Thyroid gland (tissue), 4 donors: ENCODE data around the gene DDX51. TPM values are rescaled to one million over a fixed set of nuclear protein-coding genes. Genes with fewer than 3 reads are reported as not detected.

ENCODE experiments used
- DNase-seq, 2 donors: peaks; one replicate each; pipeline ENCODE4 v3.0.0-alpha.2; 2019
- H3K27ac ChIP-seq, 3 donors: fragments of 200-600 bp; sonication (generic); 1 replicate in 2 of 3; 2 replicates in 1 of 3; pipeline ENCODE4 v1.5.1; 2016 to 2019; ENCODE audit warnings: mild to moderate bottlenecking in 1 of 3, moderate library complexity in 1 of 3
- H3K27me3 ChIP-seq: fragments of 200-600 bp; sonication (generic); one replicate; pipeline ENCODE4 v1.5.1; 2019
- H3K36me3 ChIP-seq, 2 donors: fragments of 200-600 bp; sonication (generic); one replicate each; pipeline ENCODE4 v1.5.1; 2016 to 2019
- H3K4me1 ChIP-seq, 2 donors: fragments of 200-600 bp; sonication (generic); one replicate each; pipeline ENCODE4 v1.5.1; 2017 to 2019
- H3K4me3 ChIP-seq, 3 donors: fragments of 200-600 bp; sonication (generic); replicated peaks in 1 of 3; 1 replicate in 2 of 3; 2 replicates in 1 of 3; pipeline ENCODE4 v1.5.1; 2016; ENCODE audit warnings: mild to moderate bottlenecking in 1 of 3
- H3K9me3 ChIP-seq: fragments of 200-600 bp; sonication (generic); one replicate; pipeline ENCODE4 v1.5.1; 2017
- CTCF ChIP-seq, 6 experiments: fragments of 200-600 bp in 3 of 6; fragments of 450-650 bp in 3 of 6; sonication (generic) in 3 of 6; IDR thresholded peaks; one replicate each; pipeline ENCODE4 v1.5.1; 2016 to 2019; ENCODE audit warnings: antibody characterized with exemption in 6 of 6, mild to moderate bottlenecking in 2 of 6, inconsistent platforms in 1 of 6, moderate library complexity in 1 of 6
- POLR2A ChIP-seq, 2 donors: fragments of 450-650 bp; IDR thresholded peaks; one replicate each; pipeline ENCODE4 v1.6.1; 2017; ENCODE audit warnings: antibody characterized with exemption in 2 of 2, mild to moderate bottlenecking in 2 of 2, moderate library complexity in 1 of 2
- WGBS, 2 donors: methylation state at CpG; one replicate each; pipeline ENCODE4 v1.1.5; 2017; 5-methylcytosine and 5-hydroxymethylcytosine counted together
- intact Hi-C: fragments of 100-400 bp; cut with DNase I; formaldehyde crosslinking; loops from one replicate; pipeline ENCODE4 v1.15.1; 2023
- total RNA-seq, 4 donors: library from RNA; depleted of rRNA; stranded (reverse); fragments of >200 nt; gene quantifications; one replicate each; pipeline ENCODE4 v1.2.3, GENCODE V29; 2016

DDX51 gene
- total RNA-seq, 4 donors from 2014 or later, result 11.2 to 23.1 (median 13.7) TPM

- 63 to 67% methylated on average over 34 to 36 of the region's 39 CpGs for WGBS, 2 donors
These were observed 34.8 kb upstream of the DDX51 start for GRCh38 chr12:132178801-132179401.

GRCh38 chr12:132178316-132178715 lies 34.2 kb upstream of the DDX51 start:
- Histone ChIP-seq H3K4me1 (no peaks in the 10 kb centered on the region), H3K27ac (no peak overlapping the region), H3K27me3 (no peaks in the 10 kb centered on the region), H3K36me3 (no peaks in the 10 kb centered on the region), H3K9me3 (no peaks in the 10 kb centered on the region), H3K4me3 (no peak overlapping the region)
- TF ChIP-seq CTCF (IDR thresholded peaks at IDR 0.05) (no peak), POLR2A (IDR thresholded peaks at IDR 0.05) (no peak)
- 48 to 50% methylated on average over 8 of the region's 8 CpGs for WGBS, 2 donors
- no peak for DNase-seq
- intact Hi-C loops, result no loop called here

More at GRCh38 chr12:132178801-132179401, 34.8 kb upstream of the DDX51 start:
- no peak overlapping the region for H3K4me3 ChIP-seq
- no peaks in the 10 kb centered on the region for H3K36me3 ChIP-seq
- no peaks in the 10 kb centered on the region for H3K4me1 ChIP-seq
- no peak overlapping the region for H3K27ac ChIP-seq
- TF ChIP-seq POLR2A (IDR thresholded peaks at IDR 0.05) (no peak), CTCF (IDR thresholded peaks at IDR 0.05) (no peak)
- no peak for DNase-seq
- H3K27me3 ChIP-seq, result no peaks in the 10 kb centered on the region
- H3K9me3 ChIP-seq, result no peaks in the 10 kb centered on the region
- intact Hi-C loops, result no loop called here

DNA sequence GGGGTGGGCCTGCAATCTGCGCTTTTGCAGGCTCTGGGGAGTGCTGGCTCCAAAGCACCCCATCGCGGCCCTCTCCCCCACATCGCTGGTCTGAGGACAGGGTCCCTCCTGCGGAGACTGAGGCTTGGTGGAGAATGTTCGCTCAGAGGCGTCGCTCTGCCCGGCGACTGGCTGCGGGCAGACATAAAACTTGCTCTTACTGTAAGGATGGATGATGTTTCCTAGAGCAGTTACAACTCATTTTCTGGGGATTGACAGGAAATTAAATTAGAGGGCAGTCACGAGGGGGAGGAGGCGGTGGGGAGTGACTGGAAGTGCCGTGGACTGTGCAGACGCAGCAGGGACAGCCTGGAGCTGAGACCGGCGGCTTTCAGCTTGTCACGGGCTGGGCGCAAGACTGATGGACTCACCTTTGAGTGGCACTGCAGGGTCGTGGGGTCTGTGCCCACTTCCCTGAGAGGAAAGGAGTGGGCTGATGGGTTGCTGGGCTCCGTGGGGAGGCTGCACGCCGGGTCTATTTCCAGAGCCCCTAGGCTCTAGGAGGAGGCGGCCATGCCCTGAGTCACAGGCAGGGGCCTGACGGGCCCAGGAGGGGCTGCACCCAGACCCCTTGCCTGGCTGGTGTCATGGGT lies 32.9 kb upstream of the DDX51 start:
- Histone ChIP-seq H3K27me3 (no peaks in the 10 kb centered on the region), H3K4me1 (no peaks in the 10 kb centered on the region), H3K9me3 (no peaks in the 10 kb centered on the region), H3K36me3 (no peaks in the 10 kb centered on the region), H3K27ac (no peak overlapping the region), H3K4me3 (no peak overlapping the region)
- intact Hi-C loops, result no loop called here
- no peak for TF ChIP-seq CTCF (IDR thresholded peaks at IDR 0.05)
- TF ChIP-seq POLR2A (IDR thresholded peaks at IDR 0.05), result no peak
- WGBS, 2 donors, result 76 to 83% methylated on average over 20 to 22 of the region's 25 CpGs
- DNase-seq, result no peak

GRCh38 chr12:132176385-132176919 lies 32.3 kb upstream of the DDX51 start:
- DNase-seq, result no peak
- Histone ChIP-seq H3K4me1 (no peaks in the 10 kb centered on the region), H3K27me3 (no peaks in the 10 kb centered on the region), H3K4me3 (no peak overlapping the region), H3K36me3 (no peaks in the 10 kb centered on the region), H3K9me3 (no peaks in the 10 kb centered on the region), H3K27ac (no peak overlapping the region)
- TF ChIP-seq POLR2A (IDR thresholded peaks at IDR 0.05), result no peak
- TF ChIP-seq CTCF (IDR thresholded peaks at IDR 0.05), result no peak
- intact Hi-C loops, result no loop called here
- WGBS, 2 donors, result 68 to 90% methylated on average over 2 to 15 of the region's 19 CpGs
